GM21515 (cell line): ENCODE data around the gene ARHGEF40.
A peak's percentile ranks its signal among the peaks of the same experiment; 100 is the strongest.

Experiments
- ATAC-seq: cut with Tn5 transposase; IDR thresholded peaks from one replicate; pipeline ENCODE4 v1.9.1; 2021; ENCODE audit not compliant: unreplicated experiment

The ARHGEF40 gene

DNA sequence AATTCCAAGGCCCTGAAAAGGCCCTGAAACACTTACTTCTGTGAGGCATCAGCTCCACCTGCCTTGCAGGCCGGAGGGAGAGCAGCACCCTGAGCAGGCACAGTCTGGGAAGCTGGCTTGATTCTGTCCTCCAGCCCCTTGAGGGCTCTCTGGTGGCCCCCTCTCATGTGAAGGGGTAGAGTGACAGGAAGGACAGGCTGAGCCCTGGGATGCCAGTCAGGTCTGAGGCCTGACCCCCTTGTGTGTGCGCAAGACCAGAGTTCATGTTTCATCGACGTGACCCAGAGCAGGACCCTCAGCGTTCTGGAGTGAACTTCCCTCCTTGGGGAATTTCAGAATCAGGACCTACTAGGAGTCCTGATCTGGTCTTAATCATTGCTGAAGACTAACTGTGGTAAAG is 11.2 kb upstream of the ARHGEF40 start:
- ATAC-seq: no peak

DNA sequence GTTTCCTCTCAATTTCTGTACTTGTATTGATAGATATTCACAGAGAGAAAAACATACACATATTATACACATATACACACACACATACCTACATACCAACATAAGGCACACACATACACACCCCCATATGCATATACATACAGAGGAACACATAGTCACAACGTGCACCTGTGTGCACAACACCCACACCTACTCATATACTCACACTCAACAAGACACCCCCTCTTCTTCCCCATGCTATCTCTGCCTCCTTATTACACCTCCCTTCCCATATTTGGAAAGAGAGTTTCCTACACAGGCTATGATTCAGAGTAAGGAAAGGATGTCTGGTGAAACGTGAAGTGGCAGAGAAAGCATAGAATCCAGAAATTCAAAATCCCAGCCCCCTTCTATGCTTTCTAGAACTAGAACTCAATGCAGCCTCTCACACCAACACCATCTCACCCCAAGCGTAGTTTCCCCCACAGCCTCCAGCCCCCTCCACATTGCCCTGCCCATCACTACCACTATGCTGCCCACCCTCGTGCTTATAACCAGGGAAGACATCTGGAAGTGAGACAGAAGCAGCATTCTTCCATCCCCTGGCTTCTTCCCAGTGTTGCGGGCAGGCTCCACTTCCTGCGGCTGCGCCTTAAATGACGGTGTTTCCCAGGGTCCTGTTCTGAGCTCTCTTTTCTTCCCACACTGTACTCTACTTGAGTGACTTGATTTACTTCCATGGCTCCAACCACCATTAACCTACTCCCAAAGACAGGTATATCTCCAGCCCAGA is 10.1 kb upstream of the ARHGEF40 start:
- no peak for ATAC-seq

DNA sequence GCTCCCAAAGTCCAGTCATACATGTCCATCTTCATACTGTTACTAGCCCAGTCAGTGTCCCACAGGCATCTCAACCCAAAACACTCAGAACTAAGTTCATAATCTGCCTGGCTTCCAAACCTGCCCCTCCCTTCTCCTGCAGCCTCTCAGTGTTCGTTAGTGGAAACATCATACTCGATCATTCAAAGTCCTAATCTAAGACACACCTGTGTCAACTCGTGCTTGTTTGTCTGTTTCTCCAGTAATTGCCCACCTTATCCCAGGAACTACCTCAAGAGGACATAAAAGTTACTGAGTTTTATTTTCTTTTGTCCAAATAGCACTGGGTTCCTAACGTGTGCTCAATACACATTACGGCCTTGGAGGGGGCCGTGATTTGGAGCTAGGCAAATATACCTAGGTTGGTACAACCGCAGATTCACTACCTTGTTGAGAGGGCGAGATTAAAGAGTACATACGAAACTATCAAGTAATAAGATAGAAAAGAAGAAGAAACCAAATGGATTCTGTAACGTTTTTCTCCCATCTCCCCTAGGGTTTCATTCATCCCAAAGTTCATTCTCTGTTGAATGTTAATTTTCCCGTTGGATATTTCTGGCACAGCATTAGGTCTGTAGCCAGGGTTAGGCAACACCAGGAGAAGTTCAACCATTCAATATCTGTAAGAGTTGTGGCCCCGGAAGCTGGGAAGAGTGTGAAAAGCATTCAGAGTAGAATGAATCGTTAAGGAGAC is 9.3 kb upstream of the ARHGEF40 start:
- no peak for ATAC-seq

DNA sequence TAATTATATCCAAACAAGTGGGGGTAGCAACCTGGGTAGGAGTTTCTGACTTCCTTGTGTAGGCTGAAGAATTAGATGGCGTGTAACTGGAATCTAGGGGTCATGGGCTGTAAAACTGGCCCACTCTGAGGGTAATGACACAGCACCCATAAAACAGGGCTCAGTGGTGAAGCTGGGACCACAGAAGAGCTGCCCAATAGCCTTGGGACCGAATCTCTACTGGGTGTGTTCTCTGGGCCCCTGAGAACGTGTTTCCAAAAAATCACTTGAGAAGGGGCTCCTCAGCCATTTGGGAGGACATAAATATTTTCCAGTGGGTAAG is 8.8 kb upstream of the ARHGEF40 start:
- no peak for ATAC-seq

DNA sequence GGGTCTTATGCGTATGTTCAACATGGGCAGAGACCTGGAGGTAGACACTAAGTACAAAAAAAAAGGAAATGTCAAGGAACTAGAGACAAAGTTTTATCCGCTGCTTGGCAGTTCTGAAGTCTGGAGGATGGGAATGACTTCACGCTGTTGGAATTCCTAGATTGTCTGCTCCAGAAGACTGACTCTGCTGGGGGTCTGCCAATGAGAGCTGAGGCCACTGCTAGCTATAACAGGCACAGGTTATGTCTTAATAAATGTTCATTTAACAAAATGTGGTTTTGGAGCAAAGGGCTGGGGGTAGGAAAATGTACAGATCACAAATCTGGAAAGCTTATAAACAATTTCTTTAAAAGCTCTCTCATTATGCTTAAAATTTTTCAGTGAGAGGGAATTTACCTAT is 6.6 kb upstream of the ARHGEF40 start:
- ATAC-seq: no peak

DNA sequence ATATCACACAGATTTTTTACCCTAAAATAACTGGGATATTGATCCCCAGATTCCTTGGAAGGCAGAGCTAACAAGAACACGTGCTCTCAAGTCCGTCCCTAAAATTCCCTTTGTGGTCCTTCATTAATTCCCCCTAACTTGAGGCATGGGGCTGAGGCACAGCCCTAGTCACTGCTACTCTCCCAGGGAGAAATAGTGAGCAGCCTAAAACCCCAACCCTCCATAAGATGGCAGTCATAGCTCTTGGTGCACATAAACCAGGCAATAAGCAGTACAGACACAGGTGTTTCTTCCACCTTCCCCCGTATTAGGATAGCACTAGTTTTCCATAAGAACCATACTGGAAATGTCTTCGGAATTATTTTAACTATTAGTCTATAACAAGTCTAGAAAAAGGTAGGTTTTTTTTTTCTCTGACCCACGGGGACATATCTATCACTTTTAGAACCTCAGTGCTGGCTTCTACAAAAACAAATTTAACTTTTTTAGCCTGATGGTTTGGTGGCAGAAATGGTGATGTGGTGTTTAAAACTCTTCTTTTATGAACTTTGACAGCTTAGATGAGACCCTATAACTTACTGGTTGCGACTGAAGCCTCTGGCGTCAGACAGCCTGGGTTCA is 3.1 kb upstream of the ARHGEF40 start:
- no peak for ATAC-seq

DNA sequence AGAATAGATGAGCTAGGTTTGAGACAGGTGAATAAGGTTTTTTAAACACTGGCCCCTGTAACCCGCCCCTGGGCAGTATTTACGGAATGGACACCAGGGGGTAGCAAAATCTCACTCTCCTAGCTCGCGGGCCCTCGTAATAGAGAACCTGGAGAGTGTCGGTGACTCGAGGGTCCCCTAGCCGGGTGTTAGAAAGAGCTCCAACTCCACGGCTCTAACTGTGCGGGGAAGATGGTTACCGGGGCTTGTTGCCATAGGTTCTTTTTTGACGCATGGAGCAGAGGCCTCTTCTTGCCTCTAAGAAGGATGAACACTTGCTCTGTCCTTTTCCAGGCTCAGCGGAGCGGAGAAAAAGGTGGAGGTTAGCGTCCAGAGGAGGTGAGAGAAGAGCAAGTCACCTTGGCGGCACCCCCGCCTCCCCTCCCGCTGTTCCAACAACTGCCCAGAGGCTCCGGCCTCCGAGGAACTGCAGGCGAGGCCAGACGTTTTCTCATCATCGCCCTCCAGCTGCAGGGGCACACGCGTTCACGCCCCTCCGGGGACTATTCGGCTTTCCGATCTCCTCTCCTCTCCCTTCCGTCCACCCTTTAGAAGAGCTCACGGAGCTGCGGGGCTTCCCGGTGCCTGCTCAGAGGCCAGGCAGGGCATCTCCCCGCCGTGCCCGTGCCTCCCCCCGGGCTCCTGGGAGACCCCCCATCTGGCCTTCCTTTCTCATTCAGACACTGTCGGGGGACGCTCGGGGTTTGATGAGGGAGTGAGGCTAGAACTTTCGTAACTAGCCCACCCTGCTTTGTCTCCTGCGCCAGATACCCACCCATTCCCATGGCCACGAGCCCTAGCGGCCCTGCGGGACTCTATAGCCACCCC is 1.4 kb upstream of the ARHGEF40 start:
- no peak for ATAC-seq

DNA sequence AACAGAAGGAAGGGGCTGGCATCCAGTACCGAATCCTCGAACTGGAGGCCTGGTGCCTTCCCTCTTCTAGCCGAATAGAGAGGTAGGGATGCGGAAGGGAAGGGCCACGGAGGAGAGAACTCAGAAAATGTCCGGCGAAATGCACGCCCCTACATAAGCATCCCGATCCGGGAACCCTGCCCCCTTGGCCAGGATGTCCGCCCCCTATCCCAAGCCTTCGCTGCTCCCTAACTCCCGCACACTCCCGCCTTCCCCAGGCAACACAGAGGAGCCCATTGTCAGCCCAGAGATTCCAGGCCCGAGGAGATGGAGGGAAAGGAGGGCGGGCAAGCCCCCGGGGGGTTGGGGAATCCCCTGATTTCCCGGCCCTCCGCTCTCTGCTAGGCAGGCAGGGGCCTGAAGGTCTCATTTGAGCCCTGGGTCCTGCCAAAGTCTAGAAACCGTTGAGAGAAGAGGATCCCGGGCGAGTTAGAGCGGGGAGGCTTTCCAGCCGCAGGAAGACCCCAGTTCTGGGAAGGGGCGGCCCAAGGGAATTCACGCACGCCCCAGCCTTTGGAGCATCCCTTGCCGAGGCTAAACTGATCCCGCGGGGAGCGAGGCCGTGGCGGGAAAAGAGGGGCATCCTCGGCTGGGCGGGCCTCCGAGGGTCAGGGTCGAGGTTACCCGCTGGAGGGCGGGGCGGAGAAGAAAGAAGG is 569 bp upstream of the ARHGEF40 start:
- no peak for ATAC-seq

DNA sequence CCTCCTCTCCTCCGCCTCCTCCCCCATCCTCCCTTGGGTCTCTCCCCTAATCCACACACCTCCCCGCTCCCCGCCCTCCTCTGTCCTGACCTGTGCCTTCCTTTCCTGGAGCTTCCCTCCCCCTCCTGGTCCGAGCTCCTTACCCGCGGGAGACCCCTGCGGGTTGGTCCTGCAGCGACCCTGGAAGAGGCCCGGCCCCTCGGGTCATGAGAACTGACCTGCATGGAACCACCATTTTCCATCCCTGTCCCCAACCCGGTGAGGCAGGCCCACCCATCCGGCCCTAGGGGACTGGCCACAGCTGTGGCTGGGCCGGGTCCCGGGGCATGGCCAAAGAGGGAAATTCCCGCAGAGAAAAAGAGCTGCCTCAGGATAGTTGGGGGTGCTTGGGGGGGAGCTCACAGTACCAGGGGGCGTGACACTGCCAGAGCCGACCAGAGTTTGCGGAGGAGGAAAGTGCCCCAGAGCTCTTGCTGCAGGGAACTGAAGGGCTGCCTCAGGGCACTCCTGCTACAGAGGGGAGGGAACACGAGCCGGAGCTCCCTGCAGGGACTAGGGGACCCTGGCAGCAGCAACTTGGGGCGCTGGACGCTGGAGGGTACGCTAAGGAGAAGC is 613 bp downstream of the ARHGEF40 start:
- no peak for ATAC-seq

DNA sequence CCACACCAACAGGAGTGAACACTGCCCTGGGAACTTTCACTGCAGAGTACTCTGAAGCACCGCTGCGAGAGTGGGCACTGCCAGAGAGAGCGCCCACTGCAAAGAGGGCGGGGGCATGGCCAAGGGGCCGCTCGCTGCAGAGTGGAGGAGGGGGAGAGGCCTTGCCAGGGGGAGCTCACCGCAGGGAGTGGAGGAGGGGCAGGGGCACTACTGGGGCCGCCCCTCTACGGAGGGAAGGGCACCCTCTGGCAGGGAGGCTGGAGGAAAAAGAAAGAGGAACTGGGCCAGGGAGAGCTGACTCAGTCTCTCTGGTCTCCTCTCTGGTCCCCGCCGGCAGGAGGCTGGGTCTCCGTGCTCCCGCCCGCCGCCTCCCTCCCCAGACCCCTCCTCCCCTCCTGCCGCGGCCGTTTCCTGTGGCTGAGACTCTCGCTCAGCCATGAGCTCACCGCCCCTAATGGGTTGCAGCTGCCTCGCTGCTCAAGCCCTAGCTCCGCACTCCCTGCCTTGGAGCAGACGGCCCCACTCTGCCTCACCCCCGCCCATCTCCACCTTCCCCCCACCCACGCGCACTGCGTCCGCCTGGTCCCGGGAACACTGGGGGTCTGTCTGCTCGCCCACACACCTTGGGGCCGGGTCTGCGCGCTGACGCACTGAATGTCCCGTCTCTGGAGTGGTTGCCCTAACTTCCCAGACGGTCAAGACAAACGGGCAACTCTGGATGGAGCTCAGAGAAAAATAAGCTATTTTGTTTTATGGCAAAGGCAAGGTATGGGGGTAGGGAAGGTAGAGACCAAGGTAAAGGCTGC is 1.3 kb downstream of the ARHGEF40 start:
- ATAC-seq: peak; percentile 66

DNA sequence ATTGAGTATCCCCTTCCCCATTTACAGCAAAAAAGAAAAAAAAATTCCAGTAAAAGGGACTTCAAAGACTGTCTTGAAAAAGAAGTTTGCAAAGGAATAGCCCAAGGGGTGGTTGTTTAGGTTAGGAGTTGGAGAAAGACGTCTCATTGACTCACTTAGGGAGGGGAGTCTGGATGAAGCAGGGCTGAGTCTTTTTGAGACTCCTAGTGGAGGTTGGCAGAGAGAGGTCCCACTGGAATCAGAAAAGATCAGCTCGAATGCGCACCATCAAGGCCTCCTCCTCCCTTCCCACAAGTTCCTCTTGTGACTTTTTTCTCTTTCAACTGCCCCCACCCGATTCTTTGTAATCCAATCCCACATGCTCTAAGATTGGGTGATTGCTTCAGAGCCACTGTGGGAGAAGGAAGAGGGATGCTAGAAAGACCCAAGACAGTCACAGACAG is 1.9 kb downstream of the ARHGEF40 start:
- no peak for ATAC-seq

DNA sequence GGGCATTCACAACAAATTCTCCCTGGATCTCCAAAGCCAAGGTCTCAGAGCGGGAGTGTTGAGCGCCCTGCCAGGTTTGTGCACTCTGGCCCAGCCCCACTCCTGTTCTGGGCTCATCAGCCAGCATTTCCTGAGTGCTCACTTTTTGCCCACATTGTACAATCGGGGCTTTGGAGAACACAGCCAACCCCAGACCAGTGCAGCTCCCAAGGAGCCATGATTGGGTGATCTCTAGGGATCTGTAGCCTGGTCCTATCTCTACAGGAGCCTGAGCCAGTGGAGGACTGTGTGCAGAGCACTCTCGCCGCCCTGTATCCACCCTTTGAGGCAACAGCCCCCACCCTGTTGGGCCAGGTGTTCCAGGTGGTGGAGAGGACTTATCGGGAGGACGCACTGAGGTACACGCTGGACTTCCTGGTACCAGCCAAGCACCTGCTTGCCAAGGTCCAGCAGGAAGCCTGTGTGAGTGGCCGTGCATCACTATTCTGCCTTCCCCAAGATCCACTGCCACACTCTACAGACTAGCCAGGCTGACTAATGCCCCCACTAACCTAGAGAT is 2.8 kb downstream of the ARHGEF40 start:
- no peak for ATAC-seq

DNA sequence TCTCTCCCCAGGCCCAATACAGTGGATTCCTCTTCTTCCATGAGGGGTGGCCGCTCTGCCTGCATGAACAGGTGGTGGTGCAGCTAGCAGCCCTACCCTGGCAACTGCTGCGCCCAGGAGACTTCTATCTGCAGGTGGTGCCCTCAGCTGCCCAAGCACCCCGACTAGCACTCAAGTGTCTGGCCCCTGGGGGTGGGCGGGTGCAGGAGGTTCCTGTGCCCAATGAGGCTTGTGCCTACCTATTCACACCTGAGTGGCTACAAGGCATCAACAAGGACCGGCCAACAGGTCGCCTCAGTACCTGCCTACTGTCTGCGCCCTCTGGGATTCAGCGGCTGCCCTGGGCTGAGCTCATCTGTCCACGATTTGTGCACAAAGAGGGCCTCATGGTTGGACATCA is 3.8 kb downstream of the ARHGEF40 start:
- ATAC-seq: no peak

DNA sequence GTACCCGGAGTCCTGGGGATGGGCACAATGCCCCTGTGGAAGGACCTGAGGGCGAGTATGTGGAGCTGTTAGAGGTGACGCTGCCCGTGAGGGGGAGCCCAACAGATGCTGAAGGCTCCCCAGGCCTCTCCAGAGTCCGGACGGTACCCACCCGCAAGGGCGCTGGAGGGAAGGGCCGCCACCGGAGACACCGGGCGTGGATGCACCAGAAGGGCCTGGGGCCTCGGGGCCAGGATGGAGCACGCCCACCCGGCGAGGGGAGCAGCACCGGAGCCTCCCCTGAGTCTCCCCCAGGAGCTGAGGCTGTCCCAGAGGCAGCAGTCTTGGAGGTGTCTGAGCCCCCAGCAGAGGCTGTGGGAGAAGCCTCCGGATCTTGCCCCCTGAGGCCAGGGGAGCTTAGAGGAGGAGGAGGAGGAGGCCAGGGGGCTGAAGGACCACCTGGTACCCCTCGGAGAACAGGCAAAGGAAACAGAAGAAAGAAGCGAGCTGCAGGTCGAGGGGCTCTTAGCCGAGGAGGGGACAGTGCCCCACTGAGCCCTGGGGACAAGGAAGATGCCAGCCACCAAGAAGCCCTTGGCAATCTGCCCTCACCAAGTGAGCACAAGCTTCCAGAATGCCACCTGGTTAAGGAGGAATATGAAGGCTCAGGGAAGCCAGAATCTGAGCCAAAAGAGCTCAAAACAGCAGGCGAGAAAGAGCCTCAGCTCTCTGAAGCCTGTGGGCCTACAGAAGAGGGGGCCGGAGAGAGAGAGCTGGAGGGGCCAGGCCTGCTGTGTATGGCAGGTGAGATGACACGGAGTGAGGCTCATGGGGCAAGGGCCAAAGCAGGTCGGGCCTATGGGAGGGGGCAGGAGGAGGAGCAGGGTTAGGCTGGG is 4.5 kb downstream of the ARHGEF40 start:
- ATAC-seq: no peak

DNA sequence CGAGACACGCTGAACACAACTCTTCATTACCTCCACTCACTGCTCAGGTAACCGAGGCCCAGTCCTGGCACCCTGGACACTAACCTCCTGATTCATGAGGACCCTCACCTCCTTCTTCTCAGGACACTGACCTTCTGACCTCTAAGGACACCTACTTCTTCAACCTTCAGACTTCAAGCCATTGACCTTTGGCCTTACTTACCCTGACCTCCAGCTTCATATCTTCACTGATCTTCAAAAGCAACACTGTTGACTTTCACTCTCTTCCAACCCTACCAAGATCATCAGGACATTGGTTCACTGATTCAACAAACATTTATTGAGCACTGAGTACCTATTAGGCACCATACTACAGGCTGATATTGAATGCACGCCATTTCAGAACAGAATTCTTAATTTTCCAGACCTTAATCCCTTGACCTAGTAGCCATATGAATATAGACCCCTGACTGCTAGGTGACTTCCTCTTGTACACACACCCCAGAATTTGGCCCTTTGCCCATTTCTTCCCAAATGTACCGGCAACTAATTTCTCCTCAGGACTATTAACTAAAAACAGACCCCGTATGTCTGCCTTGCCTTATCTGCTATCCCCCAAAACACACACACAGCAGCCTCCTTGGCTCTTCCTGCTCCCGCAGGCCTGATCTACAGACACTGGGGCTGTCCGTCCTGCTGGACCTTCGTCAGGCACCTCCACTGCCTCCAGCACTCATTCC is 5.8 kb downstream of the ARHGEF40 start:
- ATAC-seq: no peak

DNA sequence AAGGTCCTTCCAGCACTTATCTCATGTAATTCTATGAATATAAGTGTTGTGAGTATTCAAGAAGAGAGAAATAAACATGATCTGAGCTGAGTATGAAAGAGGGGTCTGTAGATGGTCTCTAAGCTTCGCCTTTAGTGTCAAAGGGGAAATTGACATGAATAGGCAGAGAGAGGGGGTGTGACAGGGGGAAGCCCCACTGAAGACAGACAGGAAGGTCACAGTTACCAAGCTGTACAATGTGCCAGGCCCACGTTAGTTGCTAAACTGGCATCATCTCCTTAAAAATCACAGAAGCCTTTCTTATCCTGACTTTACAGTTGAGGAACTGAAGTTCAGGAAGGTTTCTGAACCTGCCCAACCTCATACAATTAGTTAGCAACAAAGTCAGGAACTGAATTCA is 7.6 kb downstream of the ARHGEF40 start:
- no peak for ATAC-seq

DNA sequence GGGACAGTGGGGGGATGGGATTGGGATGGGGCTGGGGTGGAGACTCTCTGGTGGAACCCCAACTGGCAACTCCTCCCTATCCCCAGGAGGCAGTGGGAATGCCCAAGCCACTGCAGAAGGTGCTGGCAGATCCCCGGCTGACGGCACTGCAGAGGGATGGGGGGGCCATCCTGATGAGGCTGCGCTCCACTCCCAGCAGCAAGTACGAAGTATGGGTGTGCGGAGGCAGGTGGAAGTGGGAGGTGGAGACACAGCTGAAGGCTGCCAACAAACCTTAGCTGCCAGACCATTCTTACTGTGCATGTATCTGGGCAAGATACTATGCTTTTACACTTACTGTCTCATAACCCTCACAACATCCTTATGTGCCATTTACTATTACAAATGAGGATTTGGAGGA is 8.2 kb downstream of the ARHGEF40 start:
- ATAC-seq: no peak

DNA sequence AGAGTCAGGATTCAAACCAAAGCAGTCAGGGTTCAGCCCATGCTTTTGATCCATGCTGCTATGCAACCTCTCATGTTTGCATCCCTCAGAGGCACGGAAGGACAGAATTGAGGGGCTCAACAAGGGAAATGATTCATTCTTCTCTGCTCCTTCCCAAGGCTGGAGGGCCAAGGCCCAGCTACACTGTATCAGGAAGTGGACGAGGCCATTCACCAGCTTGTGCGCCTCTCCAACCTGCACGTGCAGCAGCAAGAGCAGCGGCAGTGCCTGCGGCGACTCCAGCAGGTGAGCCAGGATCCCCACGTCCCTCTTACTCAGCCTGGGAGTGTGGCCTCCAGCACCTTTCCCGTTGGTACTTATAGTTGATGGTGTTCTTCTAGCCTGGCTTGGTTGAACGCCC is 8.6 kb downstream of the ARHGEF40 start:
- ATAC-seq: no peak
